Gastroesophageal sphincter (tissue), 4 donors: ENCODE measurements around the gene EMID1. TPM values are rescaled to one million over a fixed set of nuclear protein-coding genes. Genes with fewer than 3 reads are reported as not detected.

Experiments
- ATAC-seq: fragments of 150-250 bp; one replicate; pipeline ENCODE4 v1.9.1; 2016; ENCODE audit warnings: mild to moderate bottlenecking, moderate library complexity
- H3K27ac ChIP-seq, 4 donors: fragments of 200-600 bp; sonication (generic) in 3 of 4; 1 replicate in 3 of 4; 2 replicates in 1 of 4; pipeline ENCODE4 v1.5.1; 2016 to 2019
- H3K27me3 ChIP-seq: fragments of 200-600 bp; sonication (generic); one replicate; pipeline ENCODE4 v1.5.1; 2019
- H3K36me3 ChIP-seq, 2 donors: fragments of 200-600 bp; sonication (generic); one replicate each; pipeline ENCODE4 v1.5.1; 2019; ENCODE audit warnings: control low read depth in 1 of 2
- H3K4me1 ChIP-seq, 3 donors: fragments of 200-600 bp; sonication (generic); 1 replicate in 2 of 3; 2 replicates in 1 of 3; pipeline ENCODE4 v1.5.1; 2016 to 2019; ENCODE audit warnings: control low read depth in 2 of 3
- H3K4me3 ChIP-seq, 2 donors: fragments of 200-600 bp; sonication (generic); one replicate each; pipeline ENCODE4 v1.5.1; 2019; ENCODE audit warnings: mild to moderate bottlenecking in 1 of 2, moderate library complexity in 1 of 2
- H3K9me3 ChIP-seq, 3 donors: fragments of 200-600 bp; sonication (generic); one replicate each; pipeline ENCODE4 v1.5.1; 2017 to 2019; ENCODE audit warnings: control low read depth in 2 of 3
- EP300 ChIP-seq: sonication (generic); formaldehyde crosslinking; IDR thresholded peaks from one replicate; pipeline ENCODE4 v1.6.1; 2017; ENCODE audit warnings: antibody characterized with exemption, mild to moderate bottlenecking
- POLR2A ChIP-seq, 2 donors: fragments of 450-650 bp; IDR thresholded peaks; one replicate each; pipeline ENCODE4 v1.6.1; 2017; ENCODE audit warnings: antibody characterized with exemption in 2 of 2, mild to moderate bottlenecking in 2 of 2, moderate library complexity in 1 of 2
- POLR2AphosphoS5 ChIP-seq: sonication (generic); formaldehyde crosslinking; IDR thresholded peaks from one replicate; pipeline ENCODE4 v1.6.1; 2017; ENCODE audit warnings: antibody characterized with exemption
- WGBS, 2 donors: methylation state at CpG; one replicate each; pipeline ENCODE4 v1.1.5; 2018; ENCODE audit warnings: low coverage in 1 of 2; 5-methylcytosine and 5-hydroxymethylcytosine counted together
- total RNA-seq, 4 donors: library from RNA; depleted of rRNA; stranded (reverse); fragments of >200 nt; gene quantifications; one replicate each; pipeline ENCODE4 v1.1.0, GENCODE V29; 2016
- TF ChIP-seq, protein P1 (sequence below), 4 experiments: fragments of 200-600 bp in 2 of 4; fragments of 450-650 bp in 2 of 4; sonication (generic) in 1 of 4; IDR thresholded peaks; one replicate each; pipeline ENCODE4 v1.5.1; 2017 to 2019; ENCODE audit warnings: antibody characterized with exemption in 4 of 4, mild to moderate bottlenecking in 2 of 4, moderate library complexity in 2 of 4

Gene EMID1
- total RNA-seq, 4 donors from 2014 or later = 0.15 to 1.5 (median 0.69) TPM

DNA sequence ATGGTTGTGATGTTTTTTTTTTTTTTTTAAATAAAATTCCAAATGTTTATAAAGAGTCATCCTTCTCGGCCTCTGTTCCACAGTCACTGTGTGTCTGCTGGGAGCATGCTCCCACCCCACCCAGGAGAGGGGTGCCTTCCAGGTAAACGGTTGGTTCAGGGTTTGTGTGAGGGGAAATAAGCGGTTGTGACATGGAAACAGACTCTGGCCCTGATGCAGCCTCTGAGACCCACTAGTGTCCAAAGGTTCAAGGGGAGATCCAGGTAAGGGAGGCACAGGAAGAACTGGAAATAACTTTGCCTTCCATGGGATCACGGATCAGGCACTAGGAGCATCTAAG lies 94.7 kb downstream of the EMID1 start:
- WGBS, 2 donors = 52 to 54% methylated on average over 2 to 4 of the region's 4 CpGs
- Histone ChIP-seq H3K36me3 (peaks cover 4 to 65% of the 10 kb centered on the region in 2 donors), H3K27me3 (no peaks in the 10 kb centered on the region), H3K4me1 (peaks cover 0 to 23% (median 10%) of the 10 kb centered on the region in 3 donors), H3K4me3 (no peak overlapping the region), H3K9me3 (no peaks in the 10 kb centered on the region), H3K27ac (no peak overlapping the region)
- TF ChIP-seq POLR2AphosphoS5 = no peak
- no peak for TF ChIP-seq EP300
- TF ChIP-seq POLR2A (IDR thresholded peaks at IDR 0.05) = no peak
- TF ChIP-seq, protein P1, sequence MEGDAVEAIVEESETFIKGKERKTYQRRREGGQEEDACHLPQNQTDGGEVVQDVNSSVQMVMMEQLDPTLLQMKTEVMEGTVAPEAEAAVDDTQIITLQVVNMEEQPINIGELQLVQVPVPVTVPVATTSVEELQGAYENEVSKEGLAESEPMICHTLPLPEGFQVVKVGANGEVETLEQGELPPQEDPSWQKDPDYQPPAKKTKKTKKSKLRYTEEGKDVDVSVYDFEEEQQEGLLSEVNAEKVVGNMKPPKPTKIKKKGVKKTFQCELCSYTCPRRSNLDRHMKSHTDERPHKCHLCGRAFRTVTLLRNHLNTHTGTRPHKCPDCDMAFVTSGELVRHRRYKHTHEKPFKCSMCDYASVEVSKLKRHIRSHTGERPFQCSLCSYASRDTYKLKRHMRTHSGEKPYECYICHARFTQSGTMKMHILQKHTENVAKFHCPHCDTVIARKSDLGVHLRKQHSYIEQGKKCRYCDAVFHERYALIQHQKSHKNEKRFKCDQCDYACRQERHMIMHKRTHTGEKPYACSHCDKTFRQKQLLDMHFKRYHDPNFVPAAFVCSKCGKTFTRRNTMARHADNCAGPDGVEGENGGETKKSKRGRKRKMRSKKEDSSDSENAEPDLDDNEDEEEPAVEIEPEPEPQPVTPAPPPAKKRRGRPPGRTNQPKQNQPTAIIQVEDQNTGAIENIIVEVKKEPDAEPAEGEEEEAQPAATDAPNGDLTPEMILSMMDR (IDR thresholded peaks at IDR 0.05) = no peak
- ATAC-seq = no peak

DNA sequence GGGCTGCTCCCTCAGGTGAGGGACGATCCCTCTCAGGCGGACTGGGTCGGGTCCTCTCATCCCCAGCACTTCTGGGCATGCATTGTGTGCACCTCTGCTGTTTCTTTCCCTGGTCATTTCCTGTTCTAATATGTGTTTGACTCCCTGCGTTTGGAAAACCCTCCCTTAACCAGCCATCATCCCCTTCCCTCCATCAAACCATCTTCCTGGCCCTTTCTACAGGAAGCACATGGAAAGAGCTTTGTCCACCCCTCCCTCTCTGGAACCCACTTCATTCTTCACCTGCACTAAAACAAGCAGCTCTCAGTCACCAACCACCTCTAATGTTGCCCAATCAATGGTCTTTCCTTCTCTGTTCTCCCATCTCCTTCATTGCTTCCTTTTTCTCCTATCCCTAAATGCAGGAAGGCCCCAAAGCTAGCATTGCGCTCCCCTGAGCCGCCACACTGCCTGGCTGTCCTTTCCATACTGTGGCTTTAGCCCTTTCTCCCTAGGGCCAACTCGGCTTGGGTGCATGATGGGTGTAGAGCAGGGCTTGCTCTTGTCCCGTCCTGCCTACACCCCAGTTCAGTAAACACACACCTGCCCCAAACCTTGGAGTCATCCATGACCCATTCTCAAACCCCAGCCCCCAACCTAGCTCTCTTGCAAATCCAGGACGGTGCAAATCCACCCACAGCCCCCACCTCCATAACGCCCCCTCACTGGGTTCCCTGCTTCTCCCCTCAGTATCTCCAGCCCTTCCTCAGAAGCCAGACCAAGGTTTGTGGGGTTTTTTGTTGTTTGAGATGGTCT lies 95.3 kb downstream of the EMID1 start:
- Histone ChIP-seq H3K36me3 (peaks cover 4 to 59% of the 10 kb centered on the region in 2 donors), H3K27ac (peak overlapping the region in 1 of 4 donors; percentile 24)
- 61 to 70% methylated on average over 6 to 9 of the region's 10 CpGs for WGBS, 2 donors

DNA sequence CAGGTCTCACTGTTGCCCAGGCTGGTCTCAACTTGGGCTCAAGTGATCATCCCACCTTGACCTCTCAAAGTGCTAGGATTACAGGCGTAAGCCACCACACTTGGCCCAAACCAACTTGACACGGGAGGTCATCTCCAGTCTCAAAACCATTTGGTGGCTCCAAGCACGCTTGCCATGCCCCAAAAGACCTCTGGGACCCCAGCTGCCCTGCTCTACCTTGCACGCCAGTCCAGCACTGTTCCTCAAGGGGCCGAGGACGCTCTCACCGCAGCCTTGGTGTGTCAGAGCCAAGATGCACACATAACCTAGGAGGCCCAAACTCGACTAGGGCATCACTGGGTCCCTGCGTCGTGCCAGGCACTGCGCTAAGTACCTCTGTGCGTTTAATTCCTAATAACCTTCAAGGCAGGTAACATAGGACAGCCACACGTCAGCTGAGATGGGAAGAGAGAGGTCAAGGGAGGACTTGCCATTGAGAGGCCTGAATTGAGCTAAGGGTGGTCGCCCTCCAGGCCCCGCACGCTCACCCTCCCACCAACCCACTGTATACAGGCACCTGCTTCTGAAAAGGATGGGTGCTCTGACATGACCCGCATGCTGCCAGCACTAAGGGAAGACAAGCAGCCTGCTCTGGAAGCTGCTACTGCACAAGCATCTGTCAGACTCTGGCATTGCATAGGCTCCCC lies 96.2 kb downstream of the EMID1 start:
- no peaks in the 10 kb centered on the region for H3K9me3 ChIP-seq
- TF ChIP-seq POLR2A (IDR thresholded peaks at IDR 0.05) (no peak), POLR2AphosphoS5 (no peak)
- TF ChIP-seq, protein P1 (IDR thresholded peaks at IDR 0.05) = no peak
- WGBS, 2 donors = 79 to 91% methylated on average over 7 to 12 of the region's 17 CpGs
- H3K4me3 ChIP-seq = no peak overlapping the region
- H3K4me1 ChIP-seq = peaks cover 0 to 35% (median 10%) of the 10 kb centered on the region in 3 donors
- no peak for ATAC-seq
- no peaks in the 10 kb centered on the region for H3K27me3 ChIP-seq
- H3K27ac ChIP-seq = peak overlapping the region in 2 of 4 donors; percentile 42 to 49
- peaks cover 0 to 50% of the 10 kb centered on the region in 2 donors for H3K36me3 ChIP-seq

More for the DNA sequence above, 95.3 kb downstream of the EMID1 start:
- no peaks in the 10 kb centered on the region for H3K9me3 ChIP-seq
- H3K4me3 ChIP-seq = no peak overlapping the region
- TF ChIP-seq POLR2AphosphoS5 (peak; percentile 5), EP300 (no peak)
- H3K27me3 ChIP-seq = no peaks in the 10 kb centered on the region
- ATAC-seq = no peak
- peaks cover 0 to 29% (median 10%) of the 10 kb centered on the region in 3 donors for H3K4me1 ChIP-seq

DNA sequence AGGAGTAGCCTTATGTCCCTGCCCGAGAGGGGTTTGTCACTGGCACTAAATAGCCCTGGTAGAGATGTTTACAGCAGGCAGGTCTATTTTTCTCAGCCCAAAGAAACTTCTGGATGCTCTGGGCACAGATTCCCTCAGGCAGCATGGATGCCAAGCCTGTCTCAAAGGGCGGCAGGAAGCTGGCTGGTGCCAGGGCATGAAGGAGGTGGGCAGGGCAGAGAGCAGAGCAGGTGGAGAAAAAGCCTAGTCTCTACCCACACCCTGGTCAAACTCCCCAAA lies 96.6 kb downstream of the EMID1 start:
- 60 to 71% methylated on average over 1 of the region's 2 CpGs for WGBS, 2 donors
- Histone ChIP-seq H3K4me3 (no peak overlapping the region), H3K9me3 (no peaks in the 10 kb centered on the region), H3K27me3 (no peaks in the 10 kb centered on the region), H3K4me1 (peaks cover 0 to 37% (median 10%) of the 10 kb centered on the region in 3 donors), H3K27ac (peak overlapping the region in 3 of 4 donors; percentile 3 to 49 (median 42)), H3K36me3 (peaks cover 0 to 46% of the 10 kb centered on the region in 2 donors)
- TF ChIP-seq POLR2AphosphoS5 (no peak), EP300 (no peak)
- TF ChIP-seq, protein P1 (IDR thresholded peaks at IDR 0.05) = no peak
- no peak for ATAC-seq

DNA sequence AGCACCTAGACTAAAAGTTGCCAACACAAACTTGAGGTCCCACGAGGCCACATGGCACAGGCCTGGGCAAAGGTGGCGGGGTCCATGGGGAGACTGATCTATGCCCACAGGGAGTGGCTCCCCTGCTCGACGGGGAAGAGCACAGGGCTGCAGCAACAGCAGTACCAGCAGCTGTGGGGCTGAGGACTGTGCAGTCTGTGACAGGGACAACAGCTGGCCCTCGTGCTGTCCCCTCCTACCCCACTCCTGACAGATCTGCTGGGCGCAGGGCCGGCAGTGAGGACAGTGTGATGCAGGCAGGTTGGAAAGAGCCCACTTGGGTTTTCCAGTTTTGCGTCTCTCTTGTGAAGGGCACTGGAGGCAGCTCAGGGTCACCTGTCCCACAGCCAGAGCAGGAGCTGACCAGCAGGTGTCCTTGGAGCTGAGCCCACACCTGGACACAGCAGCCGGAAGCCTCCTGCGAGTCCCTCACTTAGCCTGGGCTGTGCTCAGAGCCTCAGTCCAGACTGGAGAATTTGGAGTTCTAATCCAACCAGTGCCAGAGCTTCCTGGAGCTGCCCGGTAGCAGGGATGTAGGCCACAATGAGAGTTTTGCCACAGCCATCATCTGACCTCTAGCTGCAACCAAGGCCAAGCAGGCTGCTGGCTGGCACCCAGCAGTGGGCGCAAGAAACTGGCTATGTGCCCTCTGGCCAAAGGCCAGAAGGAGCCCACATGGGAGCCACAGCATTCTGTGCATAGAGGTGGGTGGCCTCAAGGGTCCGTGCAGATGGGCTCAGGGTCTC lies 97.2 kb downstream of the EMID1 start:
- WGBS, 2 donors = 44% methylated on average over 3 of the region's 13 CpGs; no CpG with 5 or more reads in 1 of the 2 donors
- no peaks in the 10 kb centered on the region for H3K9me3 ChIP-seq
- TF ChIP-seq EP300 = no peak
- TF ChIP-seq, protein P1 (IDR thresholded peaks at IDR 0.05) = no peak
- no peak for TF ChIP-seq POLR2A (IDR thresholded peaks at IDR 0.05)
- no peaks in the 10 kb centered on the region for H3K27me3 ChIP-seq
- H3K36me3 ChIP-seq = peaks cover 0 to 40% of the 10 kb centered on the region in 2 donors
- no peak overlapping the region for H3K4me3 ChIP-seq
- H3K27ac ChIP-seq = peak overlapping the region in 3 of 4 donors; percentile 39 to 49 (median 42)
- ATAC-seq = no peak
- H3K4me1 ChIP-seq = peaks cover 0 to 42% (median 15%) of the 10 kb centered on the region in 3 donors
